ENCODE data around the gene WSCD1.

GRCh38 chr17:6140728-6141330 is 70.7 kb downstream of the WSCD1 start:
- TF ChIP-seq, protein P1, sequence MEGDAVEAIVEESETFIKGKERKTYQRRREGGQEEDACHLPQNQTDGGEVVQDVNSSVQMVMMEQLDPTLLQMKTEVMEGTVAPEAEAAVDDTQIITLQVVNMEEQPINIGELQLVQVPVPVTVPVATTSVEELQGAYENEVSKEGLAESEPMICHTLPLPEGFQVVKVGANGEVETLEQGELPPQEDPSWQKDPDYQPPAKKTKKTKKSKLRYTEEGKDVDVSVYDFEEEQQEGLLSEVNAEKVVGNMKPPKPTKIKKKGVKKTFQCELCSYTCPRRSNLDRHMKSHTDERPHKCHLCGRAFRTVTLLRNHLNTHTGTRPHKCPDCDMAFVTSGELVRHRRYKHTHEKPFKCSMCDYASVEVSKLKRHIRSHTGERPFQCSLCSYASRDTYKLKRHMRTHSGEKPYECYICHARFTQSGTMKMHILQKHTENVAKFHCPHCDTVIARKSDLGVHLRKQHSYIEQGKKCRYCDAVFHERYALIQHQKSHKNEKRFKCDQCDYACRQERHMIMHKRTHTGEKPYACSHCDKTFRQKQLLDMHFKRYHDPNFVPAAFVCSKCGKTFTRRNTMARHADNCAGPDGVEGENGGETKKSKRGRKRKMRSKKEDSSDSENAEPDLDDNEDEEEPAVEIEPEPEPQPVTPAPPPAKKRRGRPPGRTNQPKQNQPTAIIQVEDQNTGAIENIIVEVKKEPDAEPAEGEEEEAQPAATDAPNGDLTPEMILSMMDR (IDR thresholded peaks at IDR 0.05; ENCODE audit: poor library complexity, severe bottlenecking): no peak
- TF ChIP-seq EP300 (conservative IDR thresholded peaks at IDR 0.05; ENCODE audit: poor library complexity, severe bottlenecking) (no peak), RAD21 (conservative IDR thresholded peaks at IDR 0.05) (no peak), EZH2 (IDR thresholded peaks at IDR 0.05; ENCODE audit: borderline replicate concordance, insufficient read depth, low read length, poor library complexity, severe bottlenecking) (no peak), POLR2AphosphoS5 (IDR thresholded peaks at IDR 0.05) (no peak), TAF1 (IDR thresholded peaks at IDR 0.05; ENCODE audit: low read depth) (no peak)
- TF ChIP-seq, protein P2, sequence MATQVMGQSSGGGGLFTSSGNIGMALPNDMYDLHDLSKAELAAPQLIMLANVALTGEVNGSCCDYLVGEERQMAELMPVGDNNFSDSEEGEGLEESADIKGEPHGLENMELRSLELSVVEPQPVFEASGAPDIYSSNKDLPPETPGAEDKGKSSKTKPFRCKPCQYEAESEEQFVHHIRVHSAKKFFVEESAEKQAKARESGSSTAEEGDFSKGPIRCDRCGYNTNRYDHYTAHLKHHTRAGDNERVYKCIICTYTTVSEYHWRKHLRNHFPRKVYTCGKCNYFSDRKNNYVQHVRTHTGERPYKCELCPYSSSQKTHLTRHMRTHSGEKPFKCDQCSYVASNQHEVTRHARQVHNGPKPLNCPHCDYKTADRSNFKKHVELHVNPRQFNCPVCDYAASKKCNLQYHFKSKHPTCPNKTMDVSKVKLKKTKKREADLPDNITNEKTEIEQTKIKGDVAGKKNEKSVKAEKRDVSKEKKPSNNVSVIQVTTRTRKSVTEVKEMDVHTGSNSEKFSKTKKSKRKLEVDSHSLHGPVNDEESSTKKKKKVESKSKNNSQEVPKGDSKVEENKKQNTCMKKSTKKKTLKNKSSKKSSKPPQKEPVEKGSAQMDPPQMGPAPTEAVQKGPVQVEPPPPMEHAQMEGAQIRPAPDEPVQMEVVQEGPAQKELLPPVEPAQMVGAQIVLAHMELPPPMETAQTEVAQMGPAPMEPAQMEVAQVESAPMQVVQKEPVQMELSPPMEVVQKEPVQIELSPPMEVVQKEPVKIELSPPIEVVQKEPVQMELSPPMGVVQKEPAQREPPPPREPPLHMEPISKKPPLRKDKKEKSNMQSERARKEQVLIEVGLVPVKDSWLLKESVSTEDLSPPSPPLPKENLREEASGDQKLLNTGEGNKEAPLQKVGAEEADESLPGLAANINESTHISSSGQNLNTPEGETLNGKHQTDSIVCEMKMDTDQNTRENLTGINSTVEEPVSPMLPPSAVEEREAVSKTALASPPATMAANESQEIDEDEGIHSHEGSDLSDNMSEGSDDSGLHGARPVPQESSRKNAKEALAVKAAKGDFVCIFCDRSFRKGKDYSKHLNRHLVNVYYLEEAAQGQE (IDR thresholded peaks at IDR 0.05; ENCODE audit: borderline replicate concordance): no peak

Measured in neural cell (in vitro differentiated cells).